CD14-positive monocyte (primary cell): ENCODE measurements around the gene PLCG1. TPM values are rescaled to one million over a fixed set of nuclear protein-coding genes. Genes with fewer than 3 reads are reported as not detected.

Experiments
- DNase-seq, 3 donors: peaks; one replicate each; pipeline ENCODE4 v3.0.0-alpha.2; 2011 to 2022
- H2AFZ ChIP-seq: 2 replicates; pipeline ENCODE4 v1.6.0; 2012; ENCODE audit warnings: mild to moderate bottlenecking, low read depth, low read length, inconsistent platforms; ENCODE audit not compliant: insufficient read depth, poor library complexity, severe bottlenecking
- H3K27ac ChIP-seq, 2 donors: 1 replicate in 1 of 2; 2 replicates in 1 of 2; pipeline ENCODE4 v1.5.1; 2012 to 2013; ENCODE audit warnings: low read length in 2 of 2, control low read depth in 1 of 2, inconsistent platforms in 1 of 2, low read depth in 1 of 2, mild to moderate bottlenecking in 1 of 2
- H3K27me3 ChIP-seq, 2 donors: one replicate each; pipeline versions ENCODE4 v1.6.0 to v1.6.1; 2011 to 2013; ENCODE audit warnings: low read length in 2 of 2; ENCODE audit not compliant: control insufficient read depth in 2 of 2, insufficient read depth in 2 of 2
- H3K36me3 ChIP-seq, 2 donors: replicated peaks in 1 of 2; 1 replicate in 1 of 2; 2 replicates in 1 of 2; pipeline versions ENCODE4 v1.5.1 to v1.6.1; 2012 to 2013; ENCODE audit warnings: low read length in 2 of 2, control low read depth in 1 of 2, inconsistent platforms in 1 of 2, mild to moderate bottlenecking in 1 of 2; ENCODE audit not compliant: insufficient read depth in 2 of 2, control insufficient read depth in 1 of 2
- H3K4me1 ChIP-seq, 2 donors: 1 replicate in 1 of 2; 2 replicates in 1 of 2; pipeline versions ENCODE4 v1.5.1 to v1.6.1; 2012 to 2013; ENCODE audit warnings: low read length in 2 of 2, control low read depth in 1 of 2, inconsistent platforms in 1 of 2, mild to moderate bottlenecking in 1 of 2, moderate library complexity in 1 of 2; ENCODE audit not compliant: insufficient read depth in 2 of 2, control insufficient read depth in 1 of 2
- H3K4me2 ChIP-seq: replicated peaks from 2 replicates; pipeline ENCODE3; 2012; ENCODE audit warnings: low read length, moderate library complexity, mild to moderate bottlenecking; ENCODE audit not compliant: poor library complexity, severe bottlenecking; ENCODE audit errors: extremely low read depth
- H3K4me3 ChIP-seq, 3 experiments: fragments of 200-600 bp in 1 of 3; sonication (generic) in 1 of 3; replicated peaks in 1 of 3; 1 replicate in 2 of 3; 2 replicates in 1 of 3; pipeline ENCODE4 v1.5.1; 2011 to 2013; ENCODE audit warnings: low read length in 3 of 3, mild to moderate bottlenecking in 3 of 3, control low read depth in 2 of 3, low read depth in 2 of 3, inconsistent platforms in 1 of 3, moderate library complexity in 1 of 3
- H3K79me2 ChIP-seq: 2 replicates; pipeline ENCODE4 v1.6.0; 2012; ENCODE audit warnings: mild to moderate bottlenecking, control low read depth, inconsistent platforms, low read length, moderate library complexity; ENCODE audit not compliant: insufficient read depth
- H3K9ac ChIP-seq: 2 replicates; pipeline ENCODE4 v1.6.0; 2017; ENCODE audit warnings: low read length, mild to moderate bottlenecking; ENCODE audit not compliant: insufficient read depth, poor library complexity, severe bottlenecking
- H3K9me3 ChIP-seq, 2 donors: replicated peaks in 1 of 2; 1 replicate in 1 of 2; 2 replicates in 1 of 2; pipeline versions ENCODE4 v1.5.1 to v1.6.1; 2012 to 2013; ENCODE audit warnings: low read length in 2 of 2, control low read depth in 1 of 2; ENCODE audit not compliant: control insufficient read depth in 1 of 2, insufficient read depth in 1 of 2
- H4K20me1 ChIP-seq: 2 replicates; pipeline ENCODE4 v1.6.0; 2012; ENCODE audit warnings: mild to moderate bottlenecking, low read length, control low read depth, moderate library complexity; ENCODE audit not compliant: insufficient read depth
- H3K27ac Mint-ChIP-seq, 7 donors: one replicate each; pipeline ENCODE4 v1.8.0; 2020; ENCODE audit warnings: mild to moderate bottlenecking in 7 of 7, mixed read lengths in 7 of 7, moderate library complexity in 6 of 7, inconsistent platforms in 2 of 7
- H3K27me3 Mint-ChIP-seq, 3 donors: one replicate each; pipeline ENCODE4 v1.8.0; 2021 to 2022; ENCODE audit warnings: low read depth in 3 of 3, mild to moderate bottlenecking in 3 of 3, mixed read lengths in 3 of 3, moderate library complexity in 3 of 3, inconsistent platforms in 1 of 3
- H3K36me3 Mint-ChIP-seq, 2 donors: one replicate each; pipeline ENCODE4 v1.8.0; 2020; ENCODE audit warnings: mixed read lengths in 2 of 2, inconsistent platforms in 1 of 2, mild to moderate bottlenecking in 1 of 2
- H3K4me1 Mint-ChIP-seq: one replicate; pipeline ENCODE4 v1.8.0; 2020; ENCODE audit warnings: mild to moderate bottlenecking, mixed read lengths
- H3K4me3 Mint-ChIP-seq, 2 donors: one replicate each; pipeline ENCODE4 v1.8.0; 2020; ENCODE audit warnings: mild to moderate bottlenecking in 2 of 2, mixed read lengths in 2 of 2, moderate library complexity in 1 of 2
- H3K9me3 Mint-ChIP-seq, 7 donors: one replicate each; pipeline ENCODE4 v1.8.0; 2020 to 2022; ENCODE audit warnings: mixed read lengths in 7 of 7, mild to moderate bottlenecking in 6 of 7, moderate library complexity in 6 of 7, inconsistent platforms in 2 of 7
- CTCF ChIP-seq: fragments of 200-600 bp; IDR thresholded peaks from one replicate; pipeline ENCODE4 v1.8.0; 2022; ENCODE audit warnings: antibody characterized with exemption, mild to moderate bottlenecking
- WGBS: methylation state at CpG from one replicate; pipeline ENCODE4 v1.1.5; 2013; ENCODE audit warnings: missing lambda C conversion rate; ENCODE audit not compliant: insufficient coverage; 5-methylcytosine and 5-hydroxymethylcytosine counted together
- intact Hi-C, 2 donors: fragments of 100-400 bp; cut with micrococcal nuclease; formaldehyde crosslinking; loops; one replicate each; pipeline versions ENCODE4 v1.15.0 to v1.15.1; 2023
- polyA plus RNA-seq, 3 donors: library from polyadenylated mRNA; depleted of rRNA in 1 of 3; unstranded in 2 of 3; stranded (reverse) in 1 of 3; fragments of 300-500 nt in 2 of 3; fragments of >200 nt in 1 of 3; fragmentation: Illumina TruSeq in 2 of 3; gene quantifications; 1 replicate in 2 of 3; 2 replicates in 1 of 3; pipeline ENCODE4 v1.2.3, GENCODE V29; 2012 to 2021

Gene PLCG1
- polyA plus RNA-seq, 3 donors = 0.33 to 3.8 (median 1.0) TPM

- H3K36me3 Mint-ChIP-seq = peaks cover 88 to 95% of the 10 kb centered on the region in 2 donors
- H3K4me3 ChIP-seq = no peak overlapping the region
- intact Hi-C loops = no loop called here
Measured at GRCh38 chr20:41121399-41121798, 15.9 kb upstream of the PLCG1 start.

GRCh38 chr20:41123631-41124030, 13.7 kb upstream of the PLCG1 start:
- no peak overlapping the region for H3K4me3 ChIP-seq
- H3K79me2 ChIP-seq = no peaks in the 10 kb centered on the region
- no peak overlapping the region for H3K27ac ChIP-seq
- Mint-ChIP-seq H3K27ac (no peak overlapping the region), H3K27me3 (no peaks in the 10 kb centered on the region), H3K4me3 (no peak overlapping the region), H3K36me3 (peaks cover 78 to 84% of the 10 kb centered on the region in 2 donors), H3K9me3 (peaks cover 0 to 5% (median 3%) of the 10 kb centered on the region in 7 donors), H3K4me1 (no peaks in the 10 kb centered on the region)
- H3K27me3 ChIP-seq = no peaks in the 10 kb centered on the region
- no peak for DNase-seq
- no CpG with 5 or more reads among the region's 6 CpGs for WGBS
- TF ChIP-seq CTCF = no peak
- no peaks in the 10 kb centered on the region for H4K20me1 ChIP-seq
- H3K9me3 ChIP-seq = no peaks in the 10 kb centered on the region
- no peak overlapping the region for H3K9ac ChIP-seq
- H3K4me2 ChIP-seq = no peak overlapping the region
- H3K36me3 ChIP-seq = peaks cover 74 to 85% of the 10 kb centered on the region in 2 donors
- no peak overlapping the region for H2AFZ ChIP-seq
- no peaks in the 10 kb centered on the region for H3K4me1 ChIP-seq
- intact Hi-C loops = no loop called here

More at GRCh38 chr20:41121399-41121798, 15.9 kb upstream of the PLCG1 start:
- no peak overlapping the region for H3K4me3 Mint-ChIP-seq
- H3K4me1 Mint-ChIP-seq = no peaks in the 10 kb centered on the region
- Histone ChIP-seq H2AFZ (no peak overlapping the region), H3K27ac (no peak overlapping the region), H3K9ac (no peak overlapping the region), H3K9me3 (no peaks in the 10 kb centered on the region), H3K4me1 (no peaks in the 10 kb centered on the region), H3K79me2 (no peaks in the 10 kb centered on the region), H3K4me2 (no peak overlapping the region), H3K27me3 (no peaks in the 10 kb centered on the region), H4K20me1 (no peaks in the 10 kb centered on the region), H3K36me3 (peaks cover 94 to 100% of the 10 kb centered on the region in 2 donors)
- no peak for DNase-seq
- no peak overlapping the region for H3K27ac Mint-ChIP-seq
- H3K27me3 Mint-ChIP-seq = no peaks in the 10 kb centered on the region
- TF ChIP-seq CTCF = no peak
- 89% methylated on average over 3 of the region's 3 CpGs for WGBS
- H3K9me3 Mint-ChIP-seq = no peaks in the 10 kb centered on the region
